Rectal smooth muscle tissue (tissue), 1 donor: ENCODE measurements around the gene NSFL1C.
A peak's percentile ranks its signal among the peaks of the same experiment; 100 is the strongest.

ENCODE experiments used
- H3K27ac ChIP-seq: one replicate; pipeline ENCODE4 v1.7.0; 2013; ENCODE audit warnings: low read depth, low read length, inconsistent platforms
- H3K27me3 ChIP-seq: one replicate; pipeline ENCODE4 v1.7.0; 2013; ENCODE audit warnings: low read length; ENCODE audit not compliant: control insufficient read depth, insufficient read depth
- H3K36me3 ChIP-seq: one replicate; pipeline ENCODE4 v1.7.0; 2013; ENCODE audit warnings: low read length; ENCODE audit not compliant: control insufficient read depth, insufficient read depth
- H3K4me1 ChIP-seq: one replicate; pipeline ENCODE4 v1.7.0; 2013; ENCODE audit warnings: low read length; ENCODE audit not compliant: control insufficient read depth, insufficient read depth
- H3K4me3 ChIP-seq: one replicate; pipeline ENCODE4 v1.7.0; 2013; ENCODE audit warnings: low read length
- H3K9ac ChIP-seq: one replicate; pipeline ENCODE4 v1.7.0; 2013; ENCODE audit warnings: low read length

NSFL1C gene

DNA sequence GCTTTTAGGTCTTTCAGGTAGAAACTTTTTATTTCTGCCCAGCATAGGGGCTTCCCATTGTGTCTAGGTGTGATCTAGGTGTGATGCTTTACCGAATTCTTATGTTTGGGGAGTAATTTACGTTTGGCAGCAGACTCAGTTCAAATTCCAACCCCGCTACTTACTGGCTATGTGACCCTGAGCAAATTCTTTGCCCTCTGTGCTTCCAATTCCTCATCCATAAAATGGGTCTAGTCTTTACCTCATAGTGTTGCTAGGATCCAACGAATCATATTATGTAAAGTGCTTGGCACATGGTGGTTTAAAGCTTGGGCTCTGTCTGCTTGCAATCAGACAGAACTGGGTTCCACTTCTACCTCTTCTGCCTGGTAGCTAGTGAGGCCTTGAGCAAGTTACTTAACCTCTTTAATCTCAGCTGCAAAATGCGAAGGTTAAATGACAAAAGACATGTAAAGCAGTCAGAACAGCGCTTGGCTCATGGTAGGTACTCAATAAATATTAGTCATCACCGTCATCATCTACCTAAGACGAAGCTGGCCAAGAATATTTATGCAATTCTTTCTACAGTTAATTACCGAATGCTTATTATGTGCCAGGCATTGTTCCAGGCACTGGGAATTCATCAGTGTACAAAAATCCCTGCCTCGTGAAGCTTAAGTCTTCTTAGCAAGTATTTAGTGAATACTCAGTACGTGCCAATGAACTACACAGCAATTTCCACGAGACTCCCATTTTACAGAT is 1.0 kb downstream of the NSFL1C start:
- H3K27ac ChIP-seq = peak overlapping the region; percentile 80
- H3K9ac ChIP-seq = peak overlapping the region; percentile 43
- H3K4me3 ChIP-seq = peak overlapping the region; percentile 83
- H3K27me3 ChIP-seq = no peaks in the 10 kb centered on the region
- H3K4me1 ChIP-seq = peaks cover 11% of the 10 kb centered on the region
- peaks cover 6% of the 10 kb centered on the region for H3K36me3 ChIP-seq

DNA sequence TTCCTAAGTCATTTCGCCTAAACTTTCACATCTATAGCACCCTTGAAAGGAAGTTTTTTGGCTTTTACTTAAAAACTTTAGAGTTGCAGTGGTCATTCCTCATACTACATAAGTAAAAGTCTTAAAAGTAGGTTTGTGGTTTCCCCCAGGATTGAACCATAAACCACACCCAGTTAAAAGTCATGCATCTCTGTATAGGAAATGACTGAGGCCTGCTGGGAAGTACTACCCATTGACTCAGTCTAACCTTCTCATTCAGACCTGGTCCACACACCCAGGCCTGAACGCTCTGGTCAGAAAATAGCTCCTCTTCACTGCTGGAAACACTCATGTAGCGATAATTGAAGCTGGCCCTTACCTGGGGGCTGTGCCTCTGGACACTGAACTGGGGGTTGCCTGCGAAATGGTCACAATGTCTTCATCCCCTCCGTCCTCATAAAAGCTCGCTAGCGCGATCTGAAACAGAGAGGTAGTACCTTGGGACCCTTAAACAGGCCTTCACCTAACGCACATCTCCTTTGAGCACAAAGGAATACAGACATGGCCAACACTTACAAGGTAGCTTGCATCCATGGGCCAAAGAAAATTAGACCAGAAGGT is 2.6 kb downstream of the NSFL1C start:
- Histone ChIP-seq H3K4me3 (no peak overlapping the region), H3K4me1 (peaks cover 11% of the 10 kb centered on the region), H3K36me3 (peaks cover 6% of the 10 kb centered on the region), H3K9ac (no peak overlapping the region), H3K27ac (no peak overlapping the region), H3K27me3 (no peaks in the 10 kb centered on the region)

GRCh38 chr20:1462834-1463233 is 3.8 kb downstream of the NSFL1C start:
- H3K27me3 ChIP-seq = no peaks in the 10 kb centered on the region
- H3K4me1 ChIP-seq = peaks cover 11% of the 10 kb centered on the region
- H3K36me3 ChIP-seq = peaks cover 12% of the 10 kb centered on the region
- no peak overlapping the region for H3K9ac ChIP-seq
- no peak overlapping the region for H3K27ac ChIP-seq
- H3K4me3 ChIP-seq = no peak overlapping the region

GRCh38 chr20:1462001-1462400 is 4.6 kb downstream of the NSFL1C start:
- Histone ChIP-seq H3K27me3 (no peaks in the 10 kb centered on the region), H3K4me1 (peaks cover 11% of the 10 kb centered on the region)

DNA sequence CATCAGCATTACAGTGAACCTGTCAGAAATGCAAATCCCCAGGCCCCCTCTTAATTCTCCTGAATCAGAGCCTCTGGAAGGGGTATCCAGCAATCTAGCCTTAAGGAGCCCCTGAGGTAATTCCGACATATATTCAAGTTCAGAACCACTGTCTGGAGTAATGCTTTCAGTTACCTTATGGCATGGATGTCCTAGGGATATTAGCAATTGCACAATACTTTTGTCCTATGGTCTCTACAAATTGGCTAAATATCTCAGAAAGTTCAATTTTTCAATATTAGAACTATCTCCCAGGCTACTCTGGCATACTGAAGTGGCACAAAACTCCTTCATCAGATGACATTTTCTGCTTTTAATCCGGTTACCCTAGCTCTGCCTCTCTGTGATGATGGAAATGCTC is 6.4 kb downstream of the NSFL1C start:
- no peaks in the 10 kb centered on the region for H3K27me3 ChIP-seq
- H3K4me1 ChIP-seq = peaks cover 3% of the 10 kb centered on the region
- peaks cover 15% of the 10 kb centered on the region for H3K36me3 ChIP-seq
- H3K27ac ChIP-seq = no peak overlapping the region
- H3K4me3 ChIP-seq = no peak overlapping the region
- H3K9ac ChIP-seq = no peak overlapping the region

More at GRCh38 chr20:1462001-1462400, 4.6 kb downstream of the NSFL1C start:
- Histone ChIP-seq H3K4me3 (no peak overlapping the region), H3K36me3 (peaks cover 15% of the 10 kb centered on the region), H3K27ac (no peak overlapping the region), H3K9ac (no peak overlapping the region)

DNA sequence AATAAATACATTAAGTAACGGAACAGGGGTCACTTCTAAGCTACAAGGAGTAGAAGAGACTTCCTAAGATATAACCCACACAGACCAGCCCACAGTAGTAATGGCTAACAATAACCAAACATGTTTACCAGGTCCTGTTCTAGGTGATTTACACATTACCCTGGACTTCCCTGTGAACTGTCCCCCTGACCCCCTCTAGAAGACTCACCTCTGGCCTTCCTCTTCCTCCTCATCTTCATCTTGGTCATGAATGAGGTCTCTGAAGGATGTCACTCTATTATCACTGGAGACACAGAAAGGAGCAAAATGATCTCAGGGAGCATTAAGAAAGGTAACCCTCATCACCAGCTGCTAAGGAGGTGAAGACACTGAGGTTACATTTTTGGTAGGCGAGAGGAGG is 8.7 kb downstream of the NSFL1C start:
- no peaks in the 10 kb centered on the region for H3K4me1 ChIP-seq
- H3K36me3 ChIP-seq = peaks cover 31% of the 10 kb centered on the region
- no peak overlapping the region for H3K9ac ChIP-seq

GRCh38 chr20:1456300-1456699 is 10.3 kb downstream of the NSFL1C start:
- Histone ChIP-seq H3K27me3 (no peaks in the 10 kb centered on the region), H3K36me3 (peaks cover 48% of the 10 kb centered on the region), H3K4me1 (no peaks in the 10 kb centered on the region), H3K9ac (no peak overlapping the region), H3K27ac (no peak overlapping the region), H3K4me3 (no peak overlapping the region)

More for the DNA sequence above, 8.7 kb downstream of the NSFL1C start:
- Histone ChIP-seq H3K27ac (no peak overlapping the region), H3K4me3 (no peak overlapping the region), H3K27me3 (no peaks in the 10 kb centered on the region)

- Histone ChIP-seq H3K9ac (no peak overlapping the region), H3K4me3 (no peak overlapping the region), H3K4me1 (no peaks in the 10 kb centered on the region), H3K36me3 (peaks cover 72% of the 10 kb centered on the region), H3K27me3 (no peaks in the 10 kb centered on the region), H3K27ac (no peak overlapping the region)
These were observed 15.6 kb downstream of the NSFL1C start for GRCh38 chr20:1450926-1451491.

GRCh38 chr20:1449370-1449769 is 17.3 kb downstream of the NSFL1C start:
- Histone ChIP-seq H3K9ac (no peak overlapping the region), H3K27me3 (no peaks in the 10 kb centered on the region), H3K36me3 (peaks cover 82% of the 10 kb centered on the region), H3K27ac (no peak overlapping the region), H3K4me1 (no peaks in the 10 kb centered on the region), H3K4me3 (no peak overlapping the region)

GRCh38 chr20:1448081-1448620 is 18.5 kb downstream of the NSFL1C start:
- no peaks in the 10 kb centered on the region for H3K27me3 ChIP-seq
- no peak overlapping the region for H3K9ac ChIP-seq
- no peak overlapping the region for H3K4me3 ChIP-seq
- peaks cover 82% of the 10 kb centered on the region for H3K36me3 ChIP-seq
- H3K4me1 ChIP-seq = no peaks in the 10 kb centered on the region
- H3K27ac ChIP-seq = no peak overlapping the region

DNA sequence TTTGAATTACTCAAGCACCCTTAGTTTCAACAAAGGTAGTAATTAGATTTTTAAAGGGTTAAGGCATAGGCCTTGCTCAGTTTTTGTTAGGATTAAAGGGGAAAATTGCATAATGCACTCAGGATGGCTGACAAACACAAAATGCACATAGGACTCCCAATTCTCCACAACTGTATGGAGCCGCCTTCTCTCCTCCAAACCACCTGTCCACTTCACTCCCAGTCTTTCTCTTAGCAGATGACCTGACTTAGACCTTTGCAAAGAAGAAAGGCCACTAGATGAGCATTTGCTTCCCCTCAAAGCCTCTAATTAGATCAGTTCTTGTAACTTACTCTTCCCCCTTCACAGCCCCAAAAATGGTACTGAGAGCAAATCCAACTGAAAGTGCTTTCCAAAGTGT is 20.1 kb downstream of the NSFL1C start:
- Histone ChIP-seq H3K27me3 (no peaks in the 10 kb centered on the region), H3K36me3 (peaks cover 74% of the 10 kb centered on the region), H3K4me3 (no peak overlapping the region), H3K9ac (no peak overlapping the region), H3K27ac (no peak overlapping the region), H3K4me1 (no peaks in the 10 kb centered on the region)

GRCh38 chr20:1443085-1443484 is 23.6 kb downstream of the NSFL1C start:
- no peak overlapping the region for H3K4me3 ChIP-seq
- no peaks in the 10 kb centered on the region for H3K27me3 ChIP-seq
- no peak overlapping the region for H3K27ac ChIP-seq
- H3K4me1 ChIP-seq = no peaks in the 10 kb centered on the region
- H3K36me3 ChIP-seq = peaks cover 51% of the 10 kb centered on the region
- H3K9ac ChIP-seq = no peak overlapping the region
